Activated effector memory CD4-positive, alpha-beta T cell treated with Interleukin-2 at 50 U/mL for 16 hours (primary cell): Measurements from ENCODE around the gene SEC22A.

Experiments
- DNase-seq: peaks from one replicate; pipeline ENCODE4 v3.0.0-alpha.2; 2020

The SEC22A gene

DNA sequence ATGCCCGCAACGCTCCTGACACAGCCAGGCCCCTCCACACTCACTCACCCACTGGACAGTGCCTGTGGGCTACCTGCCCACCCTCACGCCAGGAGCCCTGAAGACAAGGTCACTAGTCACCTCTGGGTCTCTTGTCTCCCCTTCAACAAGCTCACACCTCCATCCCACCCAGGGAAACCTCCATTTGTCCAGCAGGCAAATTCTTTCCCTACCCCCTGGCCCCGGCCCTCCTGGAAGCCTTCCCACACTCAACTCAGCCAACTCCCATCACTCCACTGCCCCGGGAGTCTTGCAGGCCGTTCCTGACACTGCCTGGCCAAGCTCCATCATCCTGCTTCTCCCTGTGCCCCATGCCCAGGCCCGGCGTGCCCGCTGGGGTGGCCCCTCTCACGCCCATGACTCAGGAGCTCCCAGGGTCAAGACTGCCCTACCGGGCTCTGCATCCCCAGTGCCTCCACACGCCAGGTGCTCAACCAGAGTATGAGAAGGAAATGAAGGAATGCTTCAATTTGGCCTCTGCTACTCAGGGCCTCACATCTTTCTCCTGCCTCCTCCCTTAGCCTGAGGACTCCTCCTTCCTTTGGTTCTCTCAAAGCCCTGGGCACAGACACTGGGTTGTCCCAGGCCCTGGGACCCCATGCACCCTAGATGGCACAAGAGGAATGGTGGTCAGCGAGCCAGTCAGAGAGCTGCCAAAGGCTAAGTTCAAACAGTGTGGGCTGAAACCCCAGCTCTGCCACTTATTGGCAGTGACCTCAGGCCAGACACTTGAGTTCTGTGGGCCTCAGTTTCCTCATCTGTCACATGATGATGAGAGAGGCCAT is 88.6 kb downstream of the SEC22A start:
- DNase-seq, result no peak

- DNase-seq, result no peak
Measured at GRCh38 chr3:123290962-123291361, 89.2 kb downstream of the SEC22A start.

DNA sequence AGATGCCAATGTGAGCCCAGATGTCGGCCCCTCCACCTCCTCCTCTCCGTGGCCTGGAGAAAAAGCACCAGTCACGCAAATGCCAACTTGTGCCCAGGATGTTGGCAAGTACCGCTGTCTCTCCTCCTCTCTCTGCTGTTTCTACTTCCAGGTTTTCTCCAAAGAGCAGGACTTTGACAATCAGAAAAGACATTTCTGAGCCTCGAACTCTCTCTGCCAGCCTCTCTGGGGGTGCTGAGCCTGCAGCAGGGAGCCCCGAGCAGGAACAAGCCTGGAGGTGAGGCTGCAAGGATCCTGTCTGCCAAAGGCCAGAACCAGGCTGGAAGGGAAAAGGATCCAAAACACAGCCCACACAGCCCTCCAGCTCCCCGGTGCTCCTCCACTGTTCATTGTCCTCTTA is 89.7 kb downstream of the SEC22A start:
- no peak for DNase-seq

GRCh38 chr3:123292321-123293310 is 90.9 kb downstream of the SEC22A start:
- no peak for DNase-seq

- no peak for DNase-seq
Measured at GRCh38 chr3:123294296-123294938, 92.7 kb downstream of the SEC22A start.

GRCh38 chr3:123295171-123295900 is 93.6 kb downstream of the SEC22A start:
- DNase-seq, result no peak

GRCh38 chr3:123295901-123296250 is 94.1 kb downstream of the SEC22A start:
- DNase-seq, result no peak

GRCh38 chr3:123296261-123296660 is 94.5 kb downstream of the SEC22A start:
- DNase-seq, result no peak

DNA sequence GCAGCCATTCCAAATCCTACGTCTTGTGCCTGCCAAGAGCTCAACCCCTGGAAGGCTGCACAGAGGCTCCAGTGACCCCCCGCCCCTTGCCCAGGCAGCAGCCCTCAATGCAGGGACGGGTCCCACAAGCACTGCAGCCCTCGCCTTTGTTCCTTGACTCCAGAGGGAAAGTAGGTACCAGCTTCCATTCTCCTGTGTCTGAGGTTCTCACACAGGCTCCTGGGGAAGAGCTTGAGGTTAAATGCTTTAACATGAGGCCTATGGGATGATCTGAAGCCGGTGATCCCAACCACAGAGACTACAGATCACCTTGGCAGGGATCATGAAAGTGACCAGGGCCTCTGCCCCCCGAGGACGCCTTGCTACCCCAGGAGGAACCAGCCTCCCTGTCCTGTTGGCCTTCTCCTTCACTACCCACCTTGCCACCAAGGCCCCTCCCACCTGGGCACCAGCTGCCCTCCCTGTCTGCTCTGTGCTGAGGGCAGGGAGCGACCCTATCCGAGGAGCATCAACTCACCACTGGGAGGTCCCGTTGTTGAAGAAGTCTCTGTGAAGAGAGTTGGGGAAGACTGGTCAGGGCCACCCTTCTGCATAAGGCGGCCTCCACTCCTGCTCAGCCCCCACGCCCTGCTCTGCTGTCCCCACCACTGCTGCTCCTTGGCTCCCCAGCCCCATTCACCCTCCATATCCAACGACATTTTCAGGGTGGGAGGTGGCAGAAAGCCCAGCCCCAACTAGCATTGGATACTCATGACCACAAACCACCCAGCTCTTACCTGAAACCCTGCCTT is 95.3 kb downstream of the SEC22A start:
- no peak for DNase-seq

DNA sequence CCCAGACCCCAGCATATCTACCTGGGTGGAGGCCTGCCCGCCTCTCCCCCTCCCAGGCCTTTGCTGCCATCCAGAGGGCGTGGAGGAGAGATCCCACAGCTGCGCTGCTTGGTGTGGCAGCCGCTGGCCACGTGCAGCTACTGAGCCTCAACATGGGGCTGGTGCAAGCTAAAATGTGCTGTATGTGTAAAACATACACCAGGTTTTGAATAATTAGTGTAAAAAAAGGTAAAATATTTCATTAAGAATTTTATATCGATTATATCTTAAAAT is 95.8 kb downstream of the SEC22A start:
- no peak for DNase-seq

DNA sequence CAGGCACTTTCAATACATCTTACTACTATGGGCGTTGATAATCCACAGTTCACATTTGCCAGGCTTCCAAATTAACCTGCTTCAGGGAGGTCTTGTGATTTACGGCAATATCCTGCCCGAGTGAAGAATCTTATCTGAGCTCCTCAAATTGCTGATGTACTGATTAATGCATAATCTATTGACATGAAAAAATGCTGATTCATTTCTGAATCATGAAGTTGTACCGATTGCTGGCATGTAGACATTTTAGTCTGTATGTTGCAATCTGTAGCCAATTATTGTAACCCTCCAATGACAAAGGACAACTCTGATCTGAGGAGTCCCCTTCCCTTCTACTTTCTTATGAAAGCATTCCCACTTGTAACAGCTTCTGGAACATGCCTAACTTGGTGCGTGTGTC is 97.2 kb downstream of the SEC22A start:
- no peak for DNase-seq

DNA sequence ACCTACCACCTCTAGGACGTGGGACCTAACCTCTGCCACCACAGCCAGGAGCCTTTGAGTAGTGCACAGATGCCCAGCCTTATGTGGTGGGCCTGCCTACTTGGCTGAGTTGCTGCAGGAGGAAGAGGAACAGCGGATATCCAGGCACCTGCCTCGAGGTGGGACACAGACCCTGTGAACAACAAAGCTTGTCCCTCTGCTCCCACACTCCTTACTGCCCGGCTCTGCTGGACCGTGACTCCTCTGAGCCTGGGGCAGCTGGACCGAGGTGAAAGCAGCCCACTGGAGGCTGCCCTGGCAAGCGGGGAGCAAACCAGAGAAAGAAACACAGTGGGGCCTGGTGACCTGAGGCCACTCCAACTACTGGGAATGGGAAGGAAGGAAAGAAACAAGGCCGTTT is 97.8 kb downstream of the SEC22A start:
- DNase-seq, result no peak

GRCh38 chr3:123300056-123300455 is 98.3 kb downstream of the SEC22A start:
- no peak for DNase-seq

GRCh38 chr3:123300583-123300982 is 98.8 kb downstream of the SEC22A start:
- DNase-seq, result no peak

DNA sequence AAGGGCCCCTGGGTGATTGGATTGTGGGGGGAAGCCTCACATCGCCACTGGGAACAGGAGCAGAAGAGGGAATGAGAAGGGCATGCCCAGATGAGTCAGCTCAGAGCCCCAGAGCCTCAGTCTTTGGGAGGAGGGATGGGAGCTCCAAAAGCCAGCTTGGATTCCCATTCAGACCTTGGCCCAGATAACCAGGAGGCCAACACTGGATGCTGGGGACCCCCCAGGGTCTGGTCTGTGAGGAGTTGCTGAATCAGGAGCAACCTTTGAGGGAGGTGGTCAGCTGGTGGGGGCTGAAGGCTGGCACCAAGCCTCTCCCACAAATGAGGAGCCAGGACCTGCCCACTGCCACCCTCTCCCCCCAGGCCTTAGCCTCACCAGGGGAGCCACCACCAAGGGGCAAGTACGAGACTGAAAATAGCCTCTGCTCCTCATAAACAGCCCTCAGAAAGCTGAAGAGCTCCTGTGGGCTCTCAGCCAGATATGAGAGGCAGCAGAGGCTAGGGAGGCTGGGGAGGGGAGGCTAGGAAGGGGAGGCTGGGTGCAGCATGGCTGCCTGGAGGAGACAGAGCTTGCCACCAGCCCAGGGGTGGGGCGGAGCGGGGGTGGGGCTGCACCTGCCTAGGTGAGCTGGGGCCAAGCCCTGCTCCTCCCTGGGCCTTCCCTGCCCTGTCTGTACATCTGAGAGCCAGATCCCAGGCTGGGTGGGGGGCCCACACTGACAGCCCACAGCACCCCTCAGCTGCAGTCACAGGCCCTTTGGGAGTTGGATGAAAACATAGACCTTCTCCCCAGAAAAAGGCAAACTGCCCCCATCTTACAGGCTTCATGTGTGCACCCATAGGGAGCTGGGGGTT is 99.8 kb downstream of the SEC22A start:
- DNase-seq, result no peak

- no peak for DNase-seq
Measured at GRCh38 chr3:123302961-123303360, 101.2 kb downstream of the SEC22A start.

GRCh38 chr3:123303976-123304560 is 102.3 kb downstream of the SEC22A start:
- DNase-seq, result no peak

DNA sequence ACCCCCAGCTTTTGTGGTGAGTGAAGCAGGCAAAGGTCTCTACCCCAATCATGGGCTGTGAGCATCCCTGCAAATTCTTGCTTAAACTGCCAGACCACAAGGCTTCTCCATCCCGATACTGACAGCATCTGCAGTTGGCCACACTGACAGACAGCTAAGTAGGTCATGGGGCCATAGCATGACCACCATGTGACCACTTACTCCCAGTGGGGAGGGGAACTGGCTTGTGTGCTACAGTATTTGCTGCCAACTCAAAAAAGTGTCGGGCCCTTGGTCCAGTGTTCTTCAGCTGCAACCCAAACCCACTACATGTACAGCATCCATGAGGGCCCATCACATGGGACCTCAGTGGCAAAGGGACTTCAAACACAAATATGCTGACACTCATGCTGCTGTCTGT is 103.4 kb downstream of the SEC22A start:
- no peak for DNase-seq

GRCh38 chr3:123307064-123307463 is 105.3 kb downstream of the SEC22A start:
- DNase-seq, result no peak

- no peak for DNase-seq
Measured at GRCh38 chr3:123310186-123310585, 108.4 kb downstream of the SEC22A start.

DNA sequence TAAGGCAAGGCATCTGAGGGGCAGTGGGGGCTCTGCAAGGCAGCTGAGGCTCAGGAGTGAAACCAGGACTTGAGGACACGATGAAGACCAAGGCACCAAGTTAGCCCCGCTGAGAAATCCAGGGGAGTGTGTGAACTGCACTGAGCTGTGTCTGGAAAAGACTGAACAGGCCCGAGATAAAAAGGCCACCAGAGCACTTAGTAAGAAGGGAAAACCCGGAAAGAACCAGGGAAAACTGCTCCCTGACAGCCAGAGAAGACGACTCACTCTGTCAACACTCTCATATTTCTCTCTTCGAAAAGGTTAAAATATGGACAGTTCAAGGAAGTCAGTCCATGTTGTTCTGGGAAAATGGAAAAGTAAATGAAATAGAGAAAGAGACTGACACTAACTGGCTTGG is 109.0 kb downstream of the SEC22A start:
- DNase-seq, result no peak
